Stimulated activated naive CD4-positive, alpha-beta T cell treated with Interleukin-2 at 50 U/mL for 16 hours (primary cell): ENCODE measurements around the gene MAP4K5.
A peak's percentile ranks its signal among the peaks of the same experiment; 100 is the strongest.
"Not testable (repeated sequence)": the region's sequence is repeated elsewhere in the genome, so short reads cannot be mapped to it uniquely, and the experiment has no call there.

ENCODE experiments used
- DNase-seq: peaks from one replicate; lab custom pipeline; 2025; lab: John Stamatoyannopoulos, UW

The MAP4K5 gene

DNA sequence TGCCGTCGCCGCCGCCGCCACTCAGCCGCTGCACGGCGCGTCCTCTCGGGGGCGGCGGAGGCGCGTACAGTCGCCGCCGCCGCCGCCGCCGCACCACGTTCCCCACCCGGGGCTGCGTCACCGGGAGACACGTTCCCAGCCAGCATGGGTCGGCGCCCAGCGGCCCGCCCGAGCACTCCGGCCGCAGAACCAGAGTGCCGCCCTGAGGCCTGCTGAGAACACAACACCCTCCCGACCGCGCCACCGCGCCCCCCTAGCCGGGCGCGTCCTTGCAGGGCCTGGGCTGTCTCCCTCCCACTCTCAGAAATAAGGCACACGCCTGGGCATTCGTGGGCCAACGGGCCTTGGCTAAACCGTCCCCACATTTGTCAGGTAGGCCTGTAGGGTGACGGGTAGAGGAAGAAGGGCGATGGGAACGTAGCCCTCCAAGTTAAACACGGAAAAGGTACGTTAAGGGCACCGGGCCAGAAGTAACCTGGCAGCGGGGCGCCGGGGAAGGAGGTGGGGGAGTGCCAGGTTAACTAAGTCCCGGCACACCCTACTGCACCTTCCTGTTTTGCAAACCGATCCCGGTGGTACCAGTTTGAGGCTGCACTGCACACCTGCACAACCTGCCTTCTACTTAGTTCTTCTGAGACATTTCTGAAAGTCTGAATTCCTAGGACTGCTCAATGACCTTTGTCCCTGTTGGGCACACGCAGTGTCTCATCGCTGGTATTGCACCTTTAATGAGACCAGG lies at the start of gene MAP4K5:
Gene MAP4K5 (minus strand): TSS at position 68 of the 739 bp plus-strand sequence. CDS start 520 bp downstream, outside the sequence.
- DNase-seq, result peak; percentile 87

- no peak for DNase-seq
Measured at GRCh38 chr14:50578433-50578832, 46.1 kb upstream of the MAP4K5 start.

DNA sequence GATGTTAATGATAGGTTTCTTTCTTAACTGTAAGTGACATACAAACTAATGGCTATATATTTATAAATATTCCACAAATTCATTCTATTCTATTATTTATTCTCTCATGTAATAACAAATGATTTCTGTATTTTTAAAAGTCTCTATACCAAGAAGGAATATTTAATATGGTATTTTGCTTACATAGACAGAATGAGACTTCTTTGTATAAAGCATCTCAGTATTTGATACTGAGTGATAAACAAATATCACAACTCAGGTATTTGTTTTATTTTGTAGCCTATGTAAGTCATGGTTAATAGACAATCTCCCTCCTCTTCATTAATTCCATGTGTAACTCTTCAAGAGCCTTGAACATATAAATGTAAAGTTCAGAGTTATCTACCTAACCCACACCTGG lies 45.6 kb upstream of the MAP4K5 start:
- DNase-seq, result no peak

- no peak for DNase-seq
Measured at GRCh38 chr14:50575769-50576168, 43.4 kb upstream of the MAP4K5 start.

DNA sequence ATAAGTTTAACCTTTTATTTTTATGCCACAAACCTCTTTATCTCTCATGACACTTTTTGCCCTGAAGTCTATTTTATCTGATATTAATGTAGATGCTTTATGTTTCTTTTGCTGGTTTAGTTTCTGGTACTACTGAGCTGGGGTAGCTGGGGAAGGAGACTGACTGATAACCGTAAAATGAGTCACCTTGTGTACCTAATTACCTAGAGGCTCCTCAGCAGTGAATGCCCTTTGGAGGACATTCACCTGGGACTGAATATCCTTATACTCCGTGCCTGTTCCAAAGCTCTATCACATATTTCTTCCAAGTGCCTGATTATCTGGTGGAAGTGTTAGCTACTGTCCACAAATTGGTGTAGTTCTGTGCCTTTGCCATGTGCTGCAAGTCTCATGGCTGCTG lies 41.5 kb upstream of the MAP4K5 start:
- no peak for DNase-seq

GRCh38 chr14:50569714-50570274 lies 37.4 kb upstream of the MAP4K5 start:
- DNase-seq, result no peak

DNA sequence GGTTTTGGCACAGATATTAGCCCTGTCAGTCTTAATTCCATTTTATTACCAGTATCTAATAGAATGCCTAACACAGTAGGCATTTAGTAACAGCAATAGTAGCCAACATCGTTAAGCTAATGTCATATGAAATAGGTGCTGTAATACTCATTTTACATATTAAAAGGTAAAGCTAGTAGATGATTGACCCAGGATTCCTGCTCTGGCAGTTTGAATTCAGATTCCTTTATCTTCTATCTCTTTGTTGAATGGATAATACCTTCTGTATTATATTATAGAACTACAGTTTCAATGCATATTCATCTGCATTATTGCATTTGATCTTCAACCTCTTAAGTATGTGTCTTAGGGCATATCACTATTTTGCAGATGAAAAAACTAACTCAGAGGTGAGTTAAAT lies 30.5 kb upstream of the MAP4K5 start:
- DNase-seq, result no peak

- peak; percentile 66 for DNase-seq
Measured at GRCh38 chr14:50560931-50561285, 28.5 kb upstream of the MAP4K5 start.

- DNase-seq, result peak; percentile 32
Measured at GRCh38 chr14:50559990-50560930, 27.9 kb upstream of the MAP4K5 start, which contains the start of gene ATL1. ATL1 (plus strand) TSS chr14:50560145; CDS start chr14:50560266, 121 bp downstream.

DNA sequence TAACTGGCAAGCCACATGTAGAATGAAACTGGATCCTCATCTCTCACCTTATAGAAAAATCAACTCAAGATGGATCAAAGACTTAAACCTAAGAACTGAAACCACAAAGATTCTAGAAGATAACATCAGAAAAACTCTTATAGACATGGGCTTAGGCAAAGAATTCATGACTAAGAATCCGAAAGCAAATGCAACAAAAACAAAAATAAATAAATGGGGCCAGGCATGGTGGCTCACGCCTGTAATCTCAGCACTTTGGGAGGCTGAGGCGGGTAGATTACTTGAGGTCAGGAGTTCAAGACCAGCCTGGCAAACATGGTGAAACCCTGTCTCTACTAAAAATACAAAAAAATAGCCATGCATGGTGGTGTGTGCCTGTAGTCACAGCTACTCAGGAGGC lies 20.4 kb upstream of the MAP4K5 start:
- not testable (repeated sequence) for DNase-seq

DNA sequence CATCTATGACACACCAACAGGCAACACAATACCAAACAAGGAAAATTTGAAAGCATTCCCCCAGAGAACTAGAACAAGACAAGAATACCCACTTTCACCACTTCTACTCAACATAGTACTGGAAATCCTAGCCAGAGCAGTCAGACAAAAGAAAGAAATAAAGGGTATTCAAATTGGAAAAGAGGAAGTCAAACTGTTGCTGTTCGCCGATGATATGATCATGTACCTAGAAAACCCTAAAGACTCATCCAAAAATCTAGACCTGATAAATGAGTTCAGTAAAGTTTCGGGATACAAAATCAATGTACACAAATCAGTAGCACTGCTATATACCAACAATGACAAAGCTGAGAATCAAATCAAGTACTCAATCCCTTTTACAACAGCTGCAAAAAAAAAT lies 19.5 kb upstream of the MAP4K5 start:
- no peak for DNase-seq

GRCh38 chr14:50550294-50550693 lies 17.9 kb upstream of the MAP4K5 start:
- DNase-seq, result no peak

GRCh38 chr14:50545618-50546017 lies 13.2 kb upstream of the MAP4K5 start:
- no peak for DNase-seq

DNA sequence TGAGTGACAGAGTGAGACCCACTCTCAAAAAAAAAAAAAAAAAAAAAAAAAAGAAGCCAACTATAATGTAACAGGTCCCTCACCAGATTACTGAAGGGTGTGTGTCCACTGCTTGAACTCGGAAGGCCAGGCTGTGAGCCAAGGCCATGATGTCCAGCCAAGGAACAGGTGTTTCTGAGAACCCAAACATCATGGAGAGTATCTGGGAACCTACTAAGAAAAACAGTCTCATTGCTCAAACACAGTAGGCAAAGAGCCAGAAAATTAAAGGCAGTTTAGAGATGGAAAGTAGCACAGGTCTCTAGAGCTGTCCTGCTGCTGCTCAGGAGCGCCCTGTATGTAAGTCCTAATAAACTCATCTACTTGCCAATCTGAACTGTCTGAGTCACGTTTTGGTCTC lies 12.5 kb upstream of the MAP4K5 start:
- DNase-seq, result no peak

DNA sequence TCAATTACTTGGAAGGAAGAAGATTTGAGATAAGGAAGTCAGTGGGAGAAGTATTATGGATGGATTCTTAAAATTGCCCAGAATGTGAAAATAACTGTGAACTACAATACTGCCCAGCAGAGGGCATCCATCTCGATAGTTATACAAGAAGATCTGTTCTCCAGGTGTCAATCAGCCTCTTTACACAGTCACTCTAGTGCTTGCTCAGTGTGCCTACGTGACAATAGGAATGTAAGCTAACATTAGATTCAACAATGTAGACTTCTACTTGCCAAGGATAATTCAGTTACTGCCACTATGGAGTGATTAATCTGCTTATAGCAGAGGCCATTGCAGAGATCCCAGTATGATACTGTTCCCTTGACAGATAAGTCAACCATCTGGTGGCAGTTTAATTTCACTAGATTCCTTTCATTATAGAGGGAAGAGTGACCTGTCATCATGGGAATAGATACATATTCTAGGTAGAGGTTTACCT lies 10.6 kb upstream of the MAP4K5 start:
- DNase-seq, result no peak

DNA sequence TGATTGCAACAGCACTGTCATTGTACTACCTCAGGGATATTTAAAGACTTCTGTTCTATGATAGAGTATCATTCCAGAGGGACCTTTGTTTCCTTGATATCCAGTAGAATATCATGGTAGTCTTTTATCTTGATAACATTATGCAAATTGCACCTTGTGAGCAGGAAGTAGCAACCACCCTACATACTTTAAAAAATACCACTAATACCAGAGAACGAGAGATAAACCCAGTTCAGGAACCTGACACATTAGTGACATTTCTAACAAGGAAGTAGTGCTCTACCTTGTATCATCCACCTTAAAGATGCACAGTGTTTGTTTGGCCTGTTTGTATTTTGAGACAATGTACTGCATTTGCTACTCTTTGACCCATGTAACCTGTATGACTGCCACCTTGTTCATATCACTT lies 8.8 kb upstream of the MAP4K5 start:
- DNase-seq, result no peak

DNA sequence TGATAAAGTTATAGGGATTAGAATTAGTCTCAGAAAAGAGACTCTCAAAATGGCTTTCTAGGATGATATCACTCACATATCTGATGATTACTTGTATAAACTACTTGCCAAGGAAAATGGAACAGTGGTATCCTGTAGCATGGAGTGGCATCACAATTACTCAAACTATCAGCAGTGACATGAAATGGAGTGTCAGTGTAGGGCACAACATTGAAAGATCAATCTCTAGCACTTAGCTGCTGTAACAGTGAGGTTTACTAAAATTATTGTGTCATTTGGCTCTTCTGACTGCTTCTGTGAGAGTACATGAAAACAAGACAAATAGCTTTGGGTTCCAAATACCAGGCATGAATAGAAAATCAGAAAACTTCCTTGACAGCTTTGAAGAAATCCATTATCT lies 6.7 kb upstream of the MAP4K5 start:
- no peak for DNase-seq

- not testable (repeated sequence) for DNase-seq
Measured at GRCh38 chr14:50538034-50538433, 5.7 kb upstream of the MAP4K5 start.

GRCh38 chr14:50534997-50535396 lies 2.6 kb upstream of the MAP4K5 start:
- DNase-seq, result no peak

- DNase-seq, result no peak
Measured at GRCh38 chr14:50534416-50534815, 2.0 kb upstream of the MAP4K5 start.

DNA sequence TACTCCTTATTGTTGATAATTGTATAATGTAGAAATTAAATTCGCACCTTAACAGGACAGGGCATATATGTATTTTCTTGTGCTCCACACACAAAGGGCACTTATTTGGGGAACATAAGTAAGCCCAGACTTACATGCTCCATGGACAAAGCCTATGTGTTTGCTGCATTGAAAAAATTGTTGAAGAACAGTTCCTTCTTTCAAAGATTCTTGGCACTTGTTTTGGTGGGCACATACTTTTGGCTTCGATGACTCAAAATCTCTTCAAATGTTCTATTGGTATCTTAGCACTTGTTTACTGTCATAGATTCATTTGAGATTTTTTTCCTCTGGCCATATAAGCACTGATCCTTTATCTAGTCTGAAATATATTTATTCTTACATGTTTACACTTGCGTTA lies 1.4 kb upstream of the MAP4K5 start:
- no peak for DNase-seq

- DNase-seq, result no peak
Measured at GRCh38 chr14:50533241-50533705, 904 bp upstream of the MAP4K5 start.
